SK-N-DZ (cell line): ENCODE measurements around the gene UPK3B. TPM values are rescaled to one million over a fixed set of nuclear protein-coding genes. Genes with fewer than 3 reads are reported as not detected.
"Not testable (repeated sequence)": the region's sequence is repeated elsewhere in the genome, so short reads cannot be mapped to it uniquely, and the experiment has no call there.

Experiments used
- DNase-seq: peaks from one replicate; pipeline ENCODE4 v3.0.0-alpha.2; 2015; ENCODE audit warnings: low spot score
- polyA plus RNA-seq, 2 experiments: library from polyadenylated mRNA; depleted of rRNA; stranded (reverse); fragments of >200 nt; gene quantifications; 2 replicates each; pipeline ENCODE4 v1.2.3, GENCODE V29; 2014

UPK3B gene
- polyA plus RNA-seq (2014; cell fraction: cytosol; rRNA removed) = 0.41 and 3.0 TPM in 2 replicates
- 0.35 and 2.5 TPM in 2 replicates for polyA plus RNA-seq (2014; cell fraction: nucleus; rRNA removed)

- peak; percentile 29 for DNase-seq
These were observed at the start of gene UPK3B for GRCh38 chr7:76509931-76510877. Gene UPK3B (plus strand): TSS chr7:76510552. CDS start chr7:76510653, 101 bp downstream.

DNA sequence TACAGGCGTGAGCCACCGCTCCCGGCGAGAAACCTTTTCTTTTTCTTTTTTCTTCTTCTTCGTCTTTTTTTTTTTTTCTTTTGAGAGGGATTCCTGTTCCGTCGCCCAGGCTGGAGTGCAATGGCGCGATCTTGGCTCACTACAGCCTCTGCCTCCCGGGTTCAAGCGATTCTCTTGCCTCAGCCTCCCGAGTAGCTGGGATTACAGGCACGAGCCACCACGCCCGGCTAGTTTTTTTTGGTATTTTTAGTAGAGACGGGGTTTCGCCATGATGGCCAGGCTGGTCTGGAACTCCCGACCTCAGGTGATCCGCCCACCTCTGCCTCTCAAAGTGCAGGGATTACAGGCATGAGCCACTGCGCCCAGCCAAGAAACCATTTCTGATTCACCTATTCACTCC, 49.6 kb upstream of the UPK3B start:
- not testable (repeated sequence) for DNase-seq

GRCh38 chr7:76461464-76462101, 48.8 kb upstream of the UPK3B start, which contains the start of gene DTX2:
Gene DTX2 (plus strand): TSS chr7:76461709. CDS start chr7:76480510, 18,801 bp downstream.
- DNase-seq = not testable (repeated sequence)

DNA sequence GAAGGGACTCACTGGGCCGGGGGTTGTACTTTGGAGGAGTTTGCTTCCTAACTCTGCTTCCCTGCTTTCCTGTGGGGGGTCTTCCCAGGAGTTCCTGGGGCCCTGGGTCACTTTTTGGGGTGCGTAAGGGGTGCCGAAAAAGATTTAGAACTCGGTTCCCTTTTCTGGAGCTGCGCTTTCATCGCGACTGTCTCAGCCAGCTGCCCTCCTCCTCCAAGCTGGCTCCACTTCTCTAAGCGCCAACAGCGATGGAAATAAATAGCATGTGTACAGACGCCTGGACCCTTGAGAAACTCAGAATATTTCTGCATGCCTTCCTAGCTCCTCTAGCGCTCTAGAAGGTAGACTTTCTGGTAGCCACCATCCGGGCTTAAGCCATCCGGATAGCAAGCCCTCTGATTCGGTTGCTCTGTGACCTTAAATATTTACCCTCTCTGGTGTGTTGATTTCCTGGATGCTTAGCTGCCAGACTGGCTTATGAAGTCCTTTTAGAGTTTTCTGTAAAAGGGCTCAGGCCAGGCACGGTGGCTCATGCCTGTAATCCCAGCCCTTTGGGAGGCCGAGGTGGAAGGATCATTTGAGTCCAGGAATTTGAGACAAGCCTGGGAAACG, 48.0 kb upstream of the UPK3B start:
- not testable (repeated sequence) for DNase-seq

DNA sequence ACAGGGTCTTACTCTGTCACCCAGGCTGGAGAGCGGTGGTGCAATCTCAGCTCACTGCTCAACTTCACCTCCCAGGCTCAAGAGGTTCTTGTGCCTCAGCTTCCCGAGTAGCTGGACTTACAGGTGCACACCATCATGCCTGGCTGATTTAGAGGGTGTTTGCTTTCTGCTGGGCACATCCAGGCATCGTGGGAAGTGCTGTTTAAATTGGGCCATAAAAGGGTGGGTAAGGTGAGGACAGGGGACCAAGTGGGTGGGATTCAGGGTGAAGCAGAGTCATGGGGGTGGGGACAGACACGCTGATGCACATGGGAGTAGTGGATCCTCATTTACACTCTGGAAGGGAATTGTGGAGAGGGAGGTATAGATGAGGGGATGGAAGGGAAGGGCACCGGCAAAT, 45.4 kb upstream of the UPK3B start:
- DNase-seq = not testable (repeated sequence)

DNA sequence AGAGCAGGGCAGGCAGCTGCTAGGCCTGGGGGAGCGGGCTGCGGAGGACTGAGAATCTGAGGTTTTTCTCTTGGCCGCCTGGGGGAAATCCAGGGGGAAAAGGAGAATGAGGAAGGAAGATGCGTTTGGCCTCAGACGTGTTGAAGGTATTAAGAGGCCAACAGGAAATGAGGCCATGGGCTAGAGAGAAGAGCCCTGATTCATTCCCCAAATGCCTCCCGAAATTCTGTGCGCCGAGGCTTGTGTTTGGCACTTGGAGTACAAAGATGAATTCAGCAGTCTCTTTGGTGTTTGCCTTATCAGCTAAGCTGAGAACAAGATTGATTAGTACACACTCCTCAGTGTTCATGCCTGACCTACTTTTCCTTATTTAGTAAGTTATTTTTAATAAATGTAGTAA, 44.4 kb upstream of the UPK3B start:
- not testable (repeated sequence) for DNase-seq

DNA sequence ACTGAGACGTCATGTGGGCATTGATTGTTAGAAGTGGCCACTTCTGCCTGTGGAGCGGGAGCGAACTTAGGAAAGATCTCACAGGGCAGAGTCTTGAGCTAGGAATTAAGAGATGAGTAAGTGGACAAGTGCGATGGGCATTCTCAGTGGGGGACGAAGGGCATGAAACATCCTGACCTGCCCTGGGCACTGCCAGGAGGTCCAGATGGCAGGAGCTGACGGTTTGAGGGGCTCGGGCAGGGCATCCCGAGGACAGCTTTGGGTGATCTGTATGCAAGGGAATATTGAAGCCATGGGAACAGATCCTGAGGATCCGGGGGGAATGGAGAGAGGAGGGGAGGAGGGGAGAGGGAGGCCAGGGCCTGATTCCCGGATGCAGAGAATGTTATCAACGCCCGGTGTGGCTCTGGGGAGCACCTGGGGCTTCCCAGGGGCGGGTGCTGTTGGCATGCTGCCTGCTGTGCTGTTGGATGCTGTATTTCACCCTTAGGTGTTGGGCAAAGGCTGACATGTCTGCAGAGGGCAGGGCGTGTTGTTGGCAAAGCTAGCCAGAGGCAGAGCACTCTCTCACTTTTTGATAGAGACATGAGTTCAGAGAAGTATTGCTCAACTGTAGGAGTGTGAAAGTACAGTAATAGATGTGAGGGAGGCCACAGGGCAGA, 42.5 kb upstream of the UPK3B start:
- DNase-seq = not testable (repeated sequence)

- DNase-seq = not testable (repeated sequence)
These were observed 38.7 kb upstream of the UPK3B start for GRCh38 chr7:76471556-76472221.

- DNase-seq = not testable (repeated sequence)
These were observed 37.3 kb upstream of the UPK3B start for GRCh38 chr7:76473097-76473496.

GRCh38 chr7:76476280-76476679, 34.1 kb upstream of the UPK3B start:
- not testable (repeated sequence) for DNase-seq

DNA sequence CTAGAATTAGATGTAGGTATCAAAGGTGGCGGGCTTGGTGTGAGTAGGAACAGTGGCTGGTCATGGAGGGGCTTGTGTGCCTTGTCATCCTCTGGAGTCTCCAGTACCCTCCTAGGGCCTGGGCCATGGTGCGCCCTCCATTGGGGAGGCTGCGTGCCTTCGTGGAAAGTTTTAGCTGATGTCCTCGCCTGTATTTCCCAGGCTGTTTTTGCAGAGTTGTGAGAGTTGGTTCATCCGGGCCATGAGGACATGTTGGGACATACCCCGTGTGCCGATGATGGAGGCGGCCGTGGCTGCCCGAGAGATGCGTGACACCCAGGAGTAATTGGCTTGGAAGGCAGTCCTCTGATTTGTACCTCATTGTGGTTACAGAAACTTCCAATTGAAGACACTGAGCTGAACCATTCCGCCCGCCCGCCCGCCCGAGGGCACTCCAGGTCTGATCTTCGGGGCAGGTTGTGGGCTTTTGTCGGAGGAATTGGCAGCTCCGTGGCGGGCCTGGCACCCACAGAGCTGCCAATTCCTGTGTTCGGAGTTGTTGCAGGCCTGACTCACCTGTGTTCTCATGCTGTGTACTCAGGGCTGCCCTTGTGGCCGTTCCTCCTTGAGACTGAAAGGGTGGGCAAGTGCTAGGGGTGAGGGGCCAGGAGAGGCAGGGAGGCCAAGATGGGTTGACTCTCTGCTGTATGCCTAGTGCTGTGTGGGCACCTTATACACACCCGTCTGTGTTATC, 33.4 kb upstream of the UPK3B start:
- not testable (repeated sequence) for DNase-seq

DNA sequence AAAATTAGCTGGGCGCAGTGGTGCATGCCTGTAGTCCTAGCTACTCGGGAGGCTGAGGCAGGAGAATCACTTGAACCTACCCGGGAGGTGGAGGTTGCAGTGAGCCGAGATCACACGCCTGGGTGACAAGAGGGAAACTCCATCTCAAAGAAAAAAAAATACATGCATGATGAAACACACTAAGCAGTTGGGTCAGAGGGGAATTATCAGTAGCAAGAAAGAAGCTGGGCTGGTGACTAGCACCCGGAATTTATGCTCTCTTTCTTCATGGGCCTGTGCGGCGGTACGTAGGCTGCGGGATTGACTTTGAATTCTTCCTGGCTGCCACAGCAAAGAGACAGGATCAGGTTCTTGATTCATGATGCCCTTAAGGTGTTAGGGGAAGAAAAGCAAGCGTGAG, 30.7 kb upstream of the UPK3B start:
- DNase-seq = not testable (repeated sequence)

DNA sequence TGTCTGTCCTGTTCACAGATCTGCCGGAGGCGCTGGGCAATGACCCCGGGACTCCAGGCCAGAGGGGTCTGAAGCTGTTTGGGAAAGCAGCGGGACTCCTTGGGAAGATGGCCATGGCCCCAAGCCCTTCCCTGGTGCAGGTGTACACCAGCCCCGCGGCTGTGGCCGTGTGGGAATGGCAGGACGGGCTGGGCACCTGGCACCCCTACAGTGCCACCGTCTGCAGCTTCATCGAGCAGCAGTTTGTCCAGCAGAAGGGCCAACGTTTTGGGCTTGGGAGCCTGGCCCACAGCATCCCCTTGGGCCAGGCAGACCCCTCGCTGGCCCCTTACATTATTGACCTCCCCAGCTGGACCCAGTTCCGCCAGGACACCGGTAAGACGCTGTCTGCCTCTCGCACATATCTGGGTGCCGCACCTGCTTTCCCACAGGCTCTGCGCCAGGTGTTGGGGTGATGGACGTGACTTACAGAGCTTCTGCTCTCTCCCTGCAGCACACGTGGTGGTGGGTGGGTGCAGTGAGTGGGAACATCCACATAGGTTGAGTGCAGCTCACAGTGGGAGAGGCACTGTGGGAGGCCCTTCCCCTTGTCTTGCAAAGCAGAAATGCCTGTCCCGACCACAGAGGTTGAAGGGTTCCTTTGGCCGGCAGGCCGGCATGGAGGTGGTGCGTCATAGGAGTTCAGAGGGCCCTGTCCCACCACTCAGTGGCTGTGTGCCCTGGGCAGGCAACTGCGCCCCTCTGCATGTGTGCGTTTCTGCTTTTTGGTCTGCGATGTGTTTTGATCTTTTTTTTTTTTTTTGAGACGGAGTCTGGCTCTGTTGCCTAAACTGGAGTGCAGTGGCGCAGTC, 29.7 kb upstream of the UPK3B start:
- not testable (repeated sequence) for DNase-seq

- not testable (repeated sequence) for DNase-seq
These were observed 27.7 kb upstream of the UPK3B start for GRCh38 chr7:76482660-76483059.

DNA sequence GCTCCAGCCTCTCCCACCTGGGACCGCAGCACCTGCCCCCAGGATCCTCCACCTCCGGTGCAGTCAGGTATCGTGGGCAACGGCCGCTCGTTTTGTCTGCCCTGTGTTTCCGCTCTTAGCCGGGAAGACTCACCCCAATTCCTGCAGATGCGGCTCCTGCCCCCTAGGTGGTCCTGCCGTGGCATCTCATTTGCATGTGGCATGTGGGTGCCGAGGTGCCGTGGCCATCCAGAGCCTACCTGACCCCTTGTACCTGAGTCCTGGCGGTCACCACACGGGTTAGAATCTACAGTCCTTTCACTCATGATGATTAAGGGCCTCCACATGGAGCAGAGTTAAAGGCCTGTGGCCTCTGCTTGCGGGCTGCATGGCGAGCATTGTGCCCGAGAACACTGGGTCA, 27.3 kb upstream of the UPK3B start:
- DNase-seq = not testable (repeated sequence)

- DNase-seq = not testable (repeated sequence)
These were observed 25.9 kb upstream of the UPK3B start for GRCh38 chr7:76484456-76484855.

DNA sequence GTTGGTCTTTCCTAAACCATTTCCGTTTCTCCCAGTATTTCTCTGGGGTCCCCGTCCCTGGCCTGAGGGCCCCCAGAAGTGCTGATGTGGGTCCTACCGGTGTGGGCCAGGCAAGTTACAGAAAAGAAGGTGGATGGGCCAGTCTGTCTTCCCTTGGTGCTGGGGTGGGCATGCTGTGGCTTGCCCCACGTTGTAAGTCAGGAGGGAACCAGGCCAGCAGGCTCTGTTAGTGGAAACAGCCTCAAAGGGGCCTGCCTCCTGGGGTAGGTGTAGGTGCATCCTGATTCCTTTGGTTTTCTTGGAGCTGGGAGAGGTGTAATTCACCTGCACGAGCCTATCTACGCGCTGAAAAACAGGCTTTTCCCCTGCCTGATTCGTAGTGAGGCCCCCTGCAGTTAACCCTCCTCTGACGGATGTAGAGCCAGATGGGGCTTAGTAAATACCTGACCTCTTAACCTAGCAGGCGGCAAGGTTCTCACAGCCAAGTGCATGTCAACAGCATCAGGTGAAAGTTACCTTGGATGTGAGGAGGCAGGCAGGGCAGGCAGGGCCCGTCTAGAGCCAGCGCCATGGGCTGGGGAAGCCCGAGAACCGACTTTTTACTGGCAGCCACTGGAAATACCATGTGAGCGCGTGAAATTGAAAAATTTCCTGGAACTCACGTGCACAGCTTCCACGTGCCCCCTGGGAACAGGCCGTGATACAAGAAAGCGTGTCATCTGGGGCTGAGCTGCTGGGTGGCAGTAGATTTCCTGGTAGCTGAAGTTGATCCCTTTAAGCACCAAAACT, 24.3 kb upstream of the UPK3B start:
- not testable (repeated sequence) for DNase-seq

DNA sequence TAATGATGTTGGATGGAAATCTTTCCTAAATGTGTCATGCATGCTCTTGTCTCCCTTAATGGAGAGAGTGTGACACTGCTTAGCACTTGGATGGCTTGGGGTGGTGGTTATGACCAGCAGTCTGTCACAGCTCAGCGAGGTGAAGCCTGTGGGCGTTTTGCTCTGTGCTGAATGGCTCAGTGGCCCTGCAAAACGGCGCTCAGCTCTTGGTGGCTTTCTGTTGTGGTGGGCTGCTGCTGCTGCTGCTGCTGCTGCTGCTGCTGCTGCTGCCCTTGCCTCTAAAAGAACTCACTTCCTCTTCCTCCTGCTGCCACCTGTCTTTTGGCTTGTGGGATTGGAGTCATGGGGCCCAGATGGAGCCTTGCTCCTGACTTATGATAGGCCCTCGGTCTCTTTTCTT, 23.7 kb upstream of the UPK3B start:
- DNase-seq = not testable (repeated sequence)
